Measurements from ENCODE around the gene TUSC2. TPM values are rescaled to one million over a fixed set of nuclear protein-coding genes. Genes with fewer than 3 reads are reported as not detected.
"Not testable (repeated sequence)": the region's sequence is repeated elsewhere in the genome, so short reads cannot be mapped to it uniquely, and the experiment has no call there.

TUSC2 gene
- polyA plus RNA-seq, 3 donors: 22.6 to 25.7 (median 24.5) TPM

GRCh38 chr3:50297384-50297775, 30.6 kb downstream of the TUSC2 start:
- DNase-seq (ENCODE audit: low read depth in 3 of 3, low spot score in 2 of 3): no peak

DNA sequence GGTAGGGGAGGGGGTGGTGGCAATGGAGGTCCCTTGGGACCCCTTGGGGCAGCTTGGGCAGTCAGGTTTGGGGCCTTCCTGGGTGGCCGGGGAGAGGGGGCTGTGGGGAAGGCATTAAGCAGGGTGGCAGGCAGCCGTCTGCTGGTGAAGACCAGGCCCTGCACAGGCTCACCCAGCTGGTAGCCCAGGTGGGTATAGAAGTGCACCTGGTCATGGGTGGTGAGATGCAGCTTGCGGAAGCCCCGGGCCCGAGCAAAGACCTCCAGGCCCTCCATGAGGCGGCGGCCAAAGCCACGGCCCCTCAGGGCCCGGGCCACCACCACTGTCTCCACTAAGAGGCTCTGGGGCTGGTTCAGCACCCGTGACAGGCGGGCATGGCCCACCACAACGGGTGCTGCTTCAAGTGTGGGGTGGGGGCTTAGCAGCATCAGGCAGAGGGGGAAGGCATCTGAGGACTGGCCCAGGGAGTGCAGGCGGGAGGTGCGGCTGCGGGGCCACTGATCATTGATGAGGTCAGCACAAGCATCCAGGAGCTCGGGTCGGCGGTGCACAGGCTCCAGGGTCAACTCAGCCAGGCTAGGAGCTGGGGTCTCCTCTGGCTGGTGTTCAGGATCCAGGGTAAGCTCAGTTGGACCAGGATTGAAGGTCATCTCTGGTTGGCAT, 31.2 kb downstream of the TUSC2 start:
- DNase-seq (ENCODE audit: low read depth in 3 of 3, low spot score in 2 of 3): no peak

DNA sequence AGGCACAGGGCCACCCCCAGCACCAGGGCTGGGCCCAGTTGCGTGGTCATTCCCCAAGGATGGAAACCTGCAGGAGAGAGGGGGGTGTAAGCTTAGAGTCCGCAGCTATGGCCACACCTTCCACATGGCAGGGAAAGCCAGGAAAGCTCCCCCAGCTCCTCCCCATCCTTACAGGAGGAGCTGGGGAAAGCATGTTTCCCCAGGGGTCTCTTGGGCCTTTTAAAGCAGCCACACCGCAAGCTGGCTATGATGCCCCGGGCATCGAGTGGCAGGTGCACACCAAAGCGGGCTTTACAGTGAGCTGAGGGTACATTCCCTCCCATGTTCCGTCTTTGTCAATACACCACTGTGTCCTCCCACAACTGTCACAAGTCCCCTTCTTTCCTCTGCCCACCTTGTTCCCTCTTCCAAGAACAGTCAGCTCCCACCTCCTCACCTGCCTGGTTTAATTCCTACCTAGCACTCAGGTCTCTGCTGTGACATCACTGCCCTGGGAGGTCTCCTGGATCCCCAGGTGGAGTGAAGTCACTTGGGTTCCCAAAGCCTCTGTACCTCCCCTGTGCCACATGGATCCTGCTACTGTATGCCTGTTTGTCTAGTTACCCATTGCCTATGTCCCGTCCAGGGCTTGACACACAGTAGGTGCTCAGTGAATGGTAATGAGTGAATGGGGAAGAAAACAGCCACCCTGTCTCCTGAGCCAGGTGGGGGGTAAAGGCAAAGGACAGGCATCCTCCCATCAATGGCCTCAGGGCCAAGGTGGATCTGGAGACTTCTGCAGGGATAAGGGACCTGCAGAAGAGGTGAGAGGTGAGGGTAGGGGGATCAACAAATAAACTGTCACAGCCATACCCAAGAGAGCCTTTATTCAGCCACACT, 32.2 kb downstream of the TUSC2 start:
- no peak for DNase-seq (ENCODE audit: low read depth in 3 of 3, low spot score in 2 of 3)

GRCh38 chr3:50294492-50295403, 33.3 kb downstream of the TUSC2 start:
- no peak for DNase-seq (ENCODE audit: low read depth in 3 of 3, low spot score in 2 of 3)

DNA sequence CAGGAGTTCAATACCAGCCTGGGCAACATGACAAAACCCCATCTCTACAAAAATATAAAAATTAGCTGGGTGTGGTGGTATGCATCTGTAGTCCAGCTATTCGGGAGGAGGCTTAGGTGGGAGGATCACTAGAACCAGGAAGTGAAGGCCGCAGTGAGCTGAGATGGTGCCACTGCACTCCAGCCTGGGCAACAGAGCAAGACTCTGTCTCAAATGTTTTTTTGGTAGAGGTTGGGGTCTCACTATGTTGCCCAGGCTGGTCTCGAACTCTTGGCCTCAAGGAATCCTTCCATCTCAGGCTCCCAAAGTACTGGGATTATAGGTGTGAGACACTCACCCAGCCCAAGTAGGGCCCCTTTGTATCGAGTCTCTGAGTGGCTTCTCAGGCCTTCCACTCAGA, 33.9 kb downstream of the TUSC2 start:
- DNase-seq (ENCODE audit: low read depth in 3 of 3, low spot score in 2 of 3): no peak

DNA sequence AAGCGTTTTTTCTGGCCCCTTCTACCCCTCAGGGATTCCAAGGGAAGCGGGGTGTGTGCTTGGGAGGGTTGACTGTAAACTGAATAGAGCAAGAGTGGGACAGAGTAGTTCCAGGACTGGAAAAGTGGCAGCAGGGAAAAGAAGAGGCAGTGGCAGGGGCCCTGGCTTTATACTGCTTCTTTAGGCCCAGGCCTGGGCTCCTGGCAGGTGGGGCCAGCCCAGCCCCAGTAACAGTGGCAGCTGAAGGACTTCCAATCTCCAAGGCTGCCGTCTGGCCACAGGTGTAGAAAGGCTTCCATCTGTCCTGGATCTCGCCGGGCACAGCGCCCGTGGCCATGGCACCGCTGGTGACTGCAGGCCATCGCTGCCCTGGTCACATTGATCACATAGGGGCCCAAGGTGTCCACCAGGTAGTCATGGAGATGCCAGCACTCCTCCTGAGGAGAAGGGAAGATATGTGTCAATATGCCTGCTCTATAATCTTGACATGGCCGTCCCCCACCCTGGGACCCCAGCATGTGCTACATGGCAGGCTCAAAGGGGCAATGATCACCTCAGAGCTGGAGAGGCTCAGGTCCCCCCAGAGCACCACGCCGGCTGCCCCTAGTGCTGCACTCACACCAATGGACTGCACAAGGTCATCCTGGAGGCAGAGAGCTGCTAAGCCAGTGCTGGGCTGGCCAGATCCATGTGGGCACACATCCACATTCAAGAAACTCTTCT, 34.8 kb downstream of the TUSC2 start:
- no peak for DNase-seq (ENCODE audit: low read depth in 3 of 3, low spot score in 2 of 3)

- peak; percentile 86 to 94 (median 87) for DNase-seq (ENCODE audit: low read depth in 3 of 3, low spot score in 2 of 3)
Observed at GRCh38 chr3:50292159-50293078, 35.6 kb downstream of the TUSC2 start, which contains the start of gene IFRD2. TSS of gene IFRD2 (minus strand) at chr3:50292429. CDS start at chr3:50292274, 155 bp downstream.

DNA sequence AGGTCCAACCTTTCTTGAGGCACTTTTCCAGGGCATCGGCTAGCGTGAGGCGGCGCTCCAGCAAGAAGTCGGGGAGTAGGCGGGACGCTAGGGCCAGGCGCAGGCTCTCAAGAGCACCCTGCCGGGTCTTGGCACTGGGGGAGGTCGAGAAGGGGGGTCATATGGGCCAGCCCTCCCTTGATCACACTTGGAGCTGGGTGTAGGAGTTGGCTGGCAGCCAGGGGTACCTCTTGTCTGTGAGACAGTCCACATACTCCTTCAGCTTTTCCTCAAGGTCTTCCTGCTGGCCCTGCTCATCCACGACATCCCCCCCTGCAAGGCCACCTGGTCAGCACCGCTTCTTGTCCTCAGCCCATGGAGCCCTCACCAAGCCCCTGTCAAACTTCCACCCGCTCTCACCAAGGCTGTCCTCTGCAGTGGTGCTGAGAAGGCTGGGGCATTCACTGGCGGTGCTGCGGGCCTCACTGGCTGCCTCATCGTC, 37.8 kb downstream of the TUSC2 start:
- DNase-seq (ENCODE audit: low read depth in 3 of 3, low spot score in 2 of 3): no peak

DNA sequence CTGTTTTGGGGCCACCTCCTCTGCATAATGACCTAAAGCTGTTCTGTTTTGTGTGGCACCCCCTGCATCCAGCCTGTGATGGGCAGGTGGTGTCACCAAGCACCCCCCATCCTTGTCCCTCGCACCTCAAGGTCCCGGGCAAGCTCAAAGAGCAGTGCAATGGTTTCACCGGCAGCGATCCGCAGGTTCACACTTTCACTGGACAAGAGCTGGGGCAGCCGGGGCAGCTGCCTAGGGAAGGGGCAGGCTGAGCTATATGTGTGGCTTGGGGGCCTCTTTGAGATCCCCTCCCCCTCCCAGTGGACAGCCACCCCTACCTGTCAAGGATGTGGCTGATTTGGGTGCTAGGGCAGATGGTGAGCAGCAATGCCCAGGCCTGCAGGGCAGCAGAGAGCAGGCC, 38.9 kb downstream of the TUSC2 start:
- no peak for DNase-seq (ENCODE audit: low read depth in 3 of 3, low spot score in 2 of 3)

DNA sequence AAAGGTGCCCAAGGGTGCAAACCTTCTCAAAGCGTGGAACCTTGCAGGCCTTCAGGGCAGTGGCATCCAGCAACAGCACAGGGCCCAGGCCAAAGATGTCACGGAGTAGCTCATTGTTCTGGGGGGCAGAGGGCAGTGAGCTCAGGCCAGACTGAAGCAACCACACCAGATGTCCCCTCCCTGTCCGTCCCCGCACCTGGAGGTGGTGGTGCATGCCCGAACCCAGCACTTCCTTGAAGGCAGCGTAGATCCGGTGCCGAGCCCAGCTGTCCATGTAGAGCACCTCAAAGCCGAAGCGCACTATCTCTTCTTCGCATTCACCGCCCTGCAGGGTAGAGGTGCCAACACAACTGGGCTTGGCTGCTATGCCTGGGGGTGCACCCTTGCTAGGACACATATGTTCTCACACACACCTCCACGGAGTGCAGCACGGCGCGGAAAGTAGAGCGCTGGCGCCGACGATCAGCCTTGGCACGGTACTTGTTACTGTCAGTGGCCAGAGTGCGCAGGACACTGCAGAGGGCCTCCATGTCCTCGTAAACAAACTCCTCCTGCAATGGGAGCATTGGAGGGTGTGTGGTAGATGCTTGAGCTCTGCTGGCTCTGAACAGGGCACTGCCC, 39.5 kb downstream of the TUSC2 start:
- DNase-seq (ENCODE audit: low read depth in 3 of 3, low spot score in 2 of 3): no peak

GRCh38 chr3:50287262-50287661, 40.8 kb downstream of the TUSC2 start:
- no peak for DNase-seq (ENCODE audit: low read depth in 3 of 3, low spot score in 2 of 3)

- no peak for DNase-seq (ENCODE audit: low read depth in 3 of 3, low spot score in 2 of 3)
Observed at GRCh38 chr3:50286322-50287227, 41.4 kb downstream of the TUSC2 start.

DNA sequence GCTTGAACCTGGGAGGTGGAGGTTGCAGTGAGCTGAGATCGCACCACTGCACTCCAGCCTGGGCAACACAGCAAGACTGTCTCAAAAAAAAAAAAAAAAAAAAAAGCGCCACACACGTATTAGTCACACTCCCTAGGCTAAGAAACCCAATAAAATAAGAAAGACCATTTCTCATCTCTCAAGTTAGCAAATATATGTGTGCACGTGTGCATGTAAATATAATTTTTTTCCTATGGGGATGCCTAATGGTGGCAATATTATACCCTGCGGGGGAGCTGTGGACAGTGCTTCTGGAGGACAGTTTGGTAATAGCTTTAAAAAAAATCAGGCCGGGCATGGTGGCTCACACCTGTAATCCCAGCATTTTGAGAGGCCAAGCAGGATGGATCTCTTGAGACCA, 43.9 kb downstream of the TUSC2 start:
- not testable (repeated sequence) for DNase-seq (ENCODE audit: low read depth in 3 of 3, low spot score in 2 of 3)

- DNase-seq (ENCODE audit: low read depth in 3 of 3, low spot score in 2 of 3): no peak
Observed at GRCh38 chr3:50279255-50280016, 48.6 kb downstream of the TUSC2 start.

- DNase-seq (ENCODE audit: low read depth in 3 of 3, low spot score in 2 of 3): no peak
Observed at GRCh38 chr3:50278880-50279224, 49.2 kb downstream of the TUSC2 start, which contains the start of gene LSMEM2. TSS of gene LSMEM2 (plus strand) at chr3:50279087. CDS start at chr3:50279114, 27 bp downstream.

- DNase-seq (ENCODE audit: low read depth in 3 of 3, low spot score in 2 of 3): no peak
Observed at GRCh38 chr3:50278123-50278879, 49.7 kb downstream of the TUSC2 start.
